ENCODE data around the gene MGST3. TPM values are rescaled to one million over a fixed set of nuclear protein-coding genes. Genes with fewer than 3 reads are reported as not detected.

MGST3 gene
- 87.7 and 94.7 TPM in 2 replicates for total RNA-seq (2021)
- long read RNA-seq, transcript MGST3-205 (6 exons, 1,015 nt): major isoform, 26 of 33 reads
- long read RNA-seq, partial matches to known transcripts: 1 of 33 reads
- long read RNA-seq, other reads (novel, unspliced or antisense): 2 of 33 reads

DNA sequence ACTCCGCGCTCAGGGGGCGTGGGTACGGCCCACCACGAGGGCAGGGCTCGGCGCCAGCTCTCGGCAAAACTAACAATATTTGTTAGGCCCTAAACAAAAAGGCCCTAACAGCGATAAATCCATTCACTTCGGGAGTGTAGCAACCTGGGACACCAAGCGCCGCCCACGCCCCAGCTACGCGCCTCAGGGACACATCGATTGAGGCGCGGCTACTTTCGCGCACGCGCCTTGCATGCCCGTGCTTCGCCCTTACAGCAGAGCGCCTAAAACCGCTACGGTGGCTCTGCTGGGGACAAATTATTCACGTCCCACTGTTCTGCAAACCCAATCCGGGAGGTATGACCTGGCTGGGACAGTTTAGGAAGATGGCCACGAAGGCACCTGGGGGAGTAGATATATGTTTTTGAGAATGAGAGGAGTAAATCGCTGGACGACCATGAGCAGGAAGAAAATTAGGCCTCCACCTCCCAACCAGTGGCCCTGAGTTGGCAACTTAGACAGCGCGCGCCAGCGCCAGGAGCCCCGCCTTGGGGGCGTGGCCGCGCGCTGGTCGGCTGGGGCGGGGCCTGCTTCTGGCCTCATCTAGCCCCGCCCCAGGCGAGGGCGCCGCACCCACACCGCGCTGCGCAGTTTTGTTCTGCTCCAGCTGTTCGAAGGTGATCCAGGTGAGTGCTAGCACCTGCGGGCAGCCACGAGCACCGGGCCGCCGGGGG is at the start of gene MGST3:
Gene MGST3, plus strand, starts transcription at position 606 of the 713 bp plus-strand sequence. CDS start 18,614 bp downstream, outside the sequence.
- Mint-ChIP-seq H3K4me3 (no peak within 1 kb of the TSS), H3K9me3 (no peaks in the 10 kb centered on the region), H3K36me3 (ENCODE audit: insufficient read depth in 1 of 3, low read depth in 3 of 3) (no peaks in the 10 kb centered on the region), H3K27ac (peak within 1 kb of the TSS in 1 of 3 experiments; percentile 57; a peak in 1 of 7 replicates), H3K4me1 (peaks cover 32 to 40% of the 10 kb centered on the region in 2 experiments), H3K27me3 (ENCODE audit: low read depth) (no peaks in the 10 kb centered on the region)
- H3K79me1 ChIP-seq (ENCODE audit: insufficient read depth, low read depth, low read length, poor library complexity, severe bottlenecking): no peaks in the 10 kb centered on the region
- H4K5ac ChIP-seq (ENCODE audit: insufficient read length, low read depth, low read length): no peak within 1 kb of the TSS
- WGBS (ENCODE audit: extremely low coverage, insufficient read length, low lambda C conversion rate): no CpG with 5 or more reads among the region's 56 CpGs
- H3K56ac ChIP-seq (ENCODE audit: insufficient read length, low read depth, low read length): no peak within 1 kb of the TSS
- H3K27me3 ChIP-seq (ENCODE audit: insufficient read depth, low read length): no peaks in the 10 kb centered on the region
- DNase-seq: peak; percentile 97
- TF ChIP-seq, protein P1, sequence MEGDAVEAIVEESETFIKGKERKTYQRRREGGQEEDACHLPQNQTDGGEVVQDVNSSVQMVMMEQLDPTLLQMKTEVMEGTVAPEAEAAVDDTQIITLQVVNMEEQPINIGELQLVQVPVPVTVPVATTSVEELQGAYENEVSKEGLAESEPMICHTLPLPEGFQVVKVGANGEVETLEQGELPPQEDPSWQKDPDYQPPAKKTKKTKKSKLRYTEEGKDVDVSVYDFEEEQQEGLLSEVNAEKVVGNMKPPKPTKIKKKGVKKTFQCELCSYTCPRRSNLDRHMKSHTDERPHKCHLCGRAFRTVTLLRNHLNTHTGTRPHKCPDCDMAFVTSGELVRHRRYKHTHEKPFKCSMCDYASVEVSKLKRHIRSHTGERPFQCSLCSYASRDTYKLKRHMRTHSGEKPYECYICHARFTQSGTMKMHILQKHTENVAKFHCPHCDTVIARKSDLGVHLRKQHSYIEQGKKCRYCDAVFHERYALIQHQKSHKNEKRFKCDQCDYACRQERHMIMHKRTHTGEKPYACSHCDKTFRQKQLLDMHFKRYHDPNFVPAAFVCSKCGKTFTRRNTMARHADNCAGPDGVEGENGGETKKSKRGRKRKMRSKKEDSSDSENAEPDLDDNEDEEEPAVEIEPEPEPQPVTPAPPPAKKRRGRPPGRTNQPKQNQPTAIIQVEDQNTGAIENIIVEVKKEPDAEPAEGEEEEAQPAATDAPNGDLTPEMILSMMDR (conservative IDR thresholded peaks at IDR 0.05): no peak
- no peak within 1 kb of the TSS for H4K91ac ChIP-seq (ENCODE audit: insufficient read length, low read depth, low read length)
- no peaks in the 10 kb centered on the region for H3K9me3 ChIP-seq (ENCODE audit: control insufficient read depth, low read depth, low read length)
- H2BK5ac ChIP-seq (ENCODE audit: insufficient read length, low read length): no peak within 1 kb of the TSS
- peak within 1 kb of the TSS; percentile 78 for H3K14ac ChIP-seq (ENCODE audit: insufficient read depth, low read length)
- no peak within 1 kb of the TSS for H2BK20ac ChIP-seq (ENCODE audit: low read depth, low read length, poor library complexity, severe bottlenecking)
- no peak within 1 kb of the TSS for H3K23ac ChIP-seq (ENCODE audit: insufficient read length, low read depth, low read length)
- H3T11ph ChIP-seq (ENCODE audit: low read length): no peak within 1 kb of the TSS
- no peak within 1 kb of the TSS for H4K8ac ChIP-seq (replicated peaks; ENCODE audit: insufficient read length, low read depth, low read length)
- H4K20me1 ChIP-seq (ENCODE audit: control insufficient read depth, insufficient read depth, insufficient read length): no peaks in the 10 kb centered on the region
- H3K4me1 ChIP-seq (ENCODE audit: insufficient read depth, low read length): peaks cover 7% of the 10 kb centered on the region; the same call in 1 of the 2 replicates
- no peak within 1 kb of the TSS for H2BK15ac ChIP-seq (ENCODE audit: low read depth, low read length)
- peak within 1 kb of the TSS; percentile 62 for H3K27ac ChIP-seq (ENCODE audit: insufficient read length, low read depth, low read length)
- H2BK12ac ChIP-seq (ENCODE audit: insufficient read length, low read depth, low read length): no peak within 1 kb of the TSS
- peaks cover 3% of the 10 kb centered on the region; the same call in 1 of the 2 replicates for H3K79me2 ChIP-seq (ENCODE audit: insufficient read depth, low read length)
- no peak within 1 kb of the TSS for H3K4ac ChIP-seq (ENCODE audit: low read depth, low read length)
- H3K18ac ChIP-seq (ENCODE audit: insufficient read length, low read depth, low read length): peak within 1 kb of the TSS; percentile 67
- H2AFZ ChIP-seq (ENCODE audit: low read length): peak within 1 kb of the TSS; percentile 43
- H3K23me2 ChIP-seq (ENCODE audit: insufficient read length, low read depth, low read length, poor library complexity, severe bottlenecking): peaks cover 11% of the 10 kb centered on the region
- no peak within 1 kb of the TSS for H2AK5ac ChIP-seq (ENCODE audit: insufficient read length, low read length)
- H3K4me2 ChIP-seq (ENCODE audit: insufficient read depth, insufficient read length, low read length): peak within 1 kb of the TSS; percentile 95
- no peak within 1 kb of the TSS for H2BK120ac ChIP-seq (ENCODE audit: low read depth, low read length, poor library complexity, severe bottlenecking)
- peak within 1 kb of the TSS; percentile 77 for H3K9ac ChIP-seq (ENCODE audit: extremely low read depth, insufficient read length, low read length)

Data from H9 (cell line).